GM19239 (cell line): Measurements from ENCODE around the gene NCF1.
"Not testable (repeated sequence)": the region's sequence is repeated elsewhere in the genome, so short reads cannot be mapped to it uniquely, and the experiment has no call there.

ENCODE experiments used
- DNase-seq: peaks from one replicate; pipeline ENCODE4 v3.0.0; 2011; ENCODE audit warnings: low spot score; ENCODE audit not compliant: insufficient read length
- FAIRE-seq: peaks from 2 replicates; lab custom pipeline; 2011; peaks lifted over from hg19 to GRCh38; lab: Jason Lieb, UNC

The NCF1 gene

GRCh38 chr7:74781746-74782145 is 7.9 kb downstream of the NCF1 start:
- not testable (repeated sequence) for DNase-seq, FAIRE-seq

GRCh38 chr7:74783595-74783994 is 9.8 kb downstream of the NCF1 start:
- FAIRE-seq, DNase-seq: not testable (repeated sequence)

GRCh38 chr7:74788369-74789150 is 14.7 kb downstream of the NCF1 start:
- not testable (repeated sequence) for FAIRE-seq, DNase-seq

- not testable (repeated sequence) for FAIRE-seq, DNase-seq
These were observed 15.5 kb downstream of the NCF1 start for GRCh38 chr7:74789200-74789736.

GRCh38 chr7:74797848-74798622 is 24.2 kb downstream of the NCF1 start:
- not testable (repeated sequence) for FAIRE-seq, DNase-seq

- not testable (repeated sequence) for FAIRE-seq, DNase-seq
These were observed 24.8 kb downstream of the NCF1 start for GRCh38 chr7:74798644-74799043.

- FAIRE-seq, DNase-seq: not testable (repeated sequence)
These were observed 42.1 kb downstream of the NCF1 start for GRCh38 chr7:74815882-74816281.

- FAIRE-seq, DNase-seq: not testable (repeated sequence)
These were observed 46.5 kb downstream of the NCF1 start for GRCh38 chr7:74820146-74820805.

- FAIRE-seq, DNase-seq: not testable (repeated sequence)
These were observed 47.4 kb downstream of the NCF1 start for GRCh38 chr7:74821259-74821658.

GRCh38 chr7:74829959-74830358 is 56.1 kb downstream of the NCF1 start:
- FAIRE-seq, DNase-seq: not testable (repeated sequence)

- not testable (repeated sequence) for FAIRE-seq, DNase-seq
These were observed 56.6 kb downstream of the NCF1 start for GRCh38 chr7:74830411-74830810.
